Pancreas (tissue), 10 donors: ENCODE measurements around the gene ABCC1. TPM values are rescaled to one million over a fixed set of nuclear protein-coding genes. Genes with fewer than 3 reads are reported as not detected.

Experiments
- ATAC-seq, 4 donors: fragments of 200-7000 bp; cut with Tn5 transposase; one replicate each; pipeline versions ENCODE4 v1.8.0 to v1.9.1; 2020; ENCODE audit warnings: mild to moderate bottlenecking in 4 of 4, moderate library complexity in 4 of 4
- DNase-seq, 6 donors: peaks; one replicate each; pipeline ENCODE4 v3.0.0-alpha.2; 2020
- FAIRE-seq: peaks from 2 replicates; lab custom pipeline; 2012; peaks lifted over from hg19 to GRCh38; lab: Jason Lieb, UNC
- H3K27ac ChIP-seq, 4 donors: fragments of 200-600 bp; sonication (generic); 1 replicate in 3 of 4; 2 replicates in 1 of 4; pipeline versions ENCODE4 v1.5.0 to v1.8.0; 2020
- H3K27me3 ChIP-seq, 4 donors: fragments of 200-600 bp; one replicate each; pipeline ENCODE4 v1.8.0; 2021
- H3K36me3 ChIP-seq, 3 donors: fragments of 200-600 bp; sonication (generic) in 1 of 3; one replicate each; pipeline versions ENCODE4 v1.5.0 to v1.8.0; 2020 to 2021
- H3K4me1 ChIP-seq, 3 donors: fragments of 200-600 bp; one replicate each; pipeline ENCODE4 v1.8.0; 2021
- H3K4me3 ChIP-seq, 4 donors: fragments of 200-600 bp; sonication (generic) in 2 of 4; one replicate each; pipeline versions ENCODE4 v1.5.0 to v1.8.0; 2020 to 2021
- H3K9me3 ChIP-seq, 4 donors: fragments of 200-600 bp; one replicate each; pipeline ENCODE4 v1.8.0; 2021
- WGBS, 2 donors: extraction: QIAGEN DNeasy Blood & Tissue Kit; methylation state at CpG; one replicate each; pipeline ENCODE4 v1.1.7; 2013; 5-methylcytosine and 5-hydroxymethylcytosine counted together
- intact Hi-C, 3 donors: fragments of 100-400 bp; cut with DNase I; formaldehyde crosslinking; loops; one replicate each; pipeline versions ENCODE4 v1.11.1 to v1.14.2; 2022
- polyA plus RNA-seq, 2 donors: library from polyadenylated mRNA; stranded (reverse); fragments of 200-250 nt; gene quantifications; one replicate each; pipeline ENCODE4 v1.2.3, GENCODE V29; 2013
- total RNA-seq, 6 donors: library from RNA; stranded (reverse); fragmentation: NEBNext Ultra II Directional in 4 of 6; extraction: Animal tissue kit (Norgen Biotek cat#: 25700) in 4 of 6; gene quantifications; one replicate each; pipeline versions ENCODE4 v1.2.1 to v1.2.4, GENCODE V29; 2021 to 2023
- TF ChIP-seq, protein P1 (sequence below), 4 donors: fragments of 200-600 bp; sonication (generic) in 3 of 4; IDR thresholded peaks; one replicate each; pipeline versions ENCODE4 v1.5.0 to v1.8.0; 2021; ENCODE audit warnings: antibody characterized with exemption in 4 of 4
- donor health status: healthy with polysubstance abuse.
- donor health status: DM: no; HTN: no; CAD: no; lungs with moderate emphysema.
- donor health status: DM: no; HTN: no; CAD: no.
- donor health status: control.
- donor health status: control.
- donor health status: Bipolar disorder and iron deficiency.
- donor health status: DM: yes; HTN: yes; CAD: no.
- donor health status: DM: no; HTN: no; CAD: no.
- donor health status: DM: no; HTN: no; CAD: no.
- donor health status: DM: yes; HTN: yes; CAD: no.

Gene ABCC1
- total and polyA plus RNA-seq, 8 donors: 8.5 to 16.8 (median 12.0) TPM

DNA sequence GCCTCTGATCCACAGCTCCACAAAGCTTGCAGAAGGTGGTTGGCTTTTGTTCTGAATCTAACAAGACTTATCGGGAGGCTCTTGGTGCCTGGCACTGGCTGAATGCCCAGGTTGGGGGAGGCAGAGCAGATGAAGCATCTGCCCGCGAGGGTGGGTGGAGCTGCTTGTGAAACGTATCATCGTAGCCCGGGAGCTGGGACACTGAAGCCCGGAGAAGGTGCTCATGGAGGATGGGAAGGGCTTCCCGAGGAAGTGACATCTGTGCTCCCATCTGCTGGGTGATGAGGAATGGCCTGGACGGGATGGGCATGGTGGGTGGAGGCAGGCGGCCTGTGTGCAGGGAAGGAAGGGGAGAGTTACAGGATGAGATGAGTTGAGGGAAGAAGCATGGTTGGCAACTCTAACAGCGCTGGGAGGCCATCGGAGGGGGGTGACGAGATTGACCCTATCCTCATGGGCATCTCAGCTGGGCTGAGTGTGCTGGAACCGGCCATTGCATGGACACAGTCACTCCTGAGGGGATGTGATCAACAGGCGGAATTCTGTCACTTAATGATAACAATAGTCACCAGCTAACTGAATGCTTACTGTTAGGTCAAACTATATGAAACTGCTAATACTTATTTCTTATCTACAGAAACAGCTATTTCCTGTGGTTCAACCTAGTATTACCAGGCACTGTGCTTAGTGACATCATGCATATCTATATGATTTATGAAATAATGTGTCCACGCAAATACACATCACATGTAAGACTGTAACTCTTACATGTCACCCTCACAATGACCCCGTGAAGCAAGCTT is 171.2 kb downstream of the ABCC1 start:
- H3K4me3 ChIP-seq: no peak overlapping the region
- peaks cover 0 to 12% (median 0%) of the 10 kb centered on the region in 3 donors for H3K36me3 ChIP-seq
- DNase-seq: no peak
- WGBS, 2 donors: 61 to 68% methylated on average over 17 of the region's 17 CpGs
- no peak for FAIRE-seq
- no peaks in the 10 kb centered on the region for H3K4me1 ChIP-seq
- no peaks in the 10 kb centered on the region for H3K9me3 ChIP-seq
- TF ChIP-seq, protein P1, sequence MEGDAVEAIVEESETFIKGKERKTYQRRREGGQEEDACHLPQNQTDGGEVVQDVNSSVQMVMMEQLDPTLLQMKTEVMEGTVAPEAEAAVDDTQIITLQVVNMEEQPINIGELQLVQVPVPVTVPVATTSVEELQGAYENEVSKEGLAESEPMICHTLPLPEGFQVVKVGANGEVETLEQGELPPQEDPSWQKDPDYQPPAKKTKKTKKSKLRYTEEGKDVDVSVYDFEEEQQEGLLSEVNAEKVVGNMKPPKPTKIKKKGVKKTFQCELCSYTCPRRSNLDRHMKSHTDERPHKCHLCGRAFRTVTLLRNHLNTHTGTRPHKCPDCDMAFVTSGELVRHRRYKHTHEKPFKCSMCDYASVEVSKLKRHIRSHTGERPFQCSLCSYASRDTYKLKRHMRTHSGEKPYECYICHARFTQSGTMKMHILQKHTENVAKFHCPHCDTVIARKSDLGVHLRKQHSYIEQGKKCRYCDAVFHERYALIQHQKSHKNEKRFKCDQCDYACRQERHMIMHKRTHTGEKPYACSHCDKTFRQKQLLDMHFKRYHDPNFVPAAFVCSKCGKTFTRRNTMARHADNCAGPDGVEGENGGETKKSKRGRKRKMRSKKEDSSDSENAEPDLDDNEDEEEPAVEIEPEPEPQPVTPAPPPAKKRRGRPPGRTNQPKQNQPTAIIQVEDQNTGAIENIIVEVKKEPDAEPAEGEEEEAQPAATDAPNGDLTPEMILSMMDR (IDR thresholded peaks at IDR 0.05): no peak
- peak overlapping the region in 1 of 4 donors; percentile 4 for H3K27ac ChIP-seq
- peak in 2 of 4 donors; percentile 49 for ATAC-seq
- intact Hi-C loops: no loop called here
- H3K27me3 ChIP-seq: no peaks in the 10 kb centered on the region

GRCh38 chr16:16121185-16121727 is 171.8 kb downstream of the ABCC1 start:
- no peak for DNase-seq
- TF ChIP-seq, protein P1 (IDR thresholded peaks at IDR 0.05): no peak
- Histone ChIP-seq H3K36me3 (peaks cover 0 to 10% (median 0%) of the 10 kb centered on the region in 3 donors), H3K4me3 (no peak overlapping the region), H3K27ac (no peak overlapping the region), H3K9me3 (no peaks in the 10 kb centered on the region), H3K4me1 (no peaks in the 10 kb centered on the region), H3K27me3 (no peaks in the 10 kb centered on the region)
- intact Hi-C loops: no loop called here
- FAIRE-seq: no peak
- no peak for ATAC-seq
- 83 to 88% methylated on average over 6 of the region's 6 CpGs for WGBS, 2 donors

- intact Hi-C loops: no loop called here
- H3K9me3 ChIP-seq: no peaks in the 10 kb centered on the region
- no peaks in the 10 kb centered on the region for H3K4me1 ChIP-seq
- peaks cover 0 to 10% (median 0%) of the 10 kb centered on the region in 3 donors for H3K36me3 ChIP-seq
- no peak overlapping the region for H3K27ac ChIP-seq
- no peaks in the 10 kb centered on the region for H3K27me3 ChIP-seq
- 95 to 98% methylated on average over 12 of the region's 12 CpGs for WGBS, 2 donors
- FAIRE-seq (no peak), ATAC-seq (no peak), DNase-seq (no peak)
- TF ChIP-seq, protein P1 (IDR thresholded peaks at IDR 0.05): no peak
- no peak overlapping the region for H3K4me3 ChIP-seq
These were observed 172.8 kb downstream of the ABCC1 start for GRCh38 chr16:16122264-16122663.

GRCh38 chr16:16124438-16124837 is 175.0 kb downstream of the ABCC1 start:
- Histone ChIP-seq H3K27me3 (no peaks in the 10 kb centered on the region), H3K9me3 (no peaks in the 10 kb centered on the region), H3K36me3 (peaks cover 0 to 10% (median 0%) of the 10 kb centered on the region in 3 donors), H3K4me3 (no peak overlapping the region), H3K27ac (no peak overlapping the region), H3K4me1 (no peaks in the 10 kb centered on the region)
- intact Hi-C loops: no loop called here
- DNase-seq (no peak), ATAC-seq (no peak), FAIRE-seq (no peak)
- TF ChIP-seq, protein P1 (IDR thresholded peaks at IDR 0.05): no peak
- 95 to 99% methylated on average over 10 of the region's 10 CpGs for WGBS, 2 donors

GRCh38 chr16:16124974-16125373 is 175.6 kb downstream of the ABCC1 start:
- DNase-seq (no peak), FAIRE-seq (no peak), ATAC-seq (no peak)
- Histone ChIP-seq H3K4me3 (no peak overlapping the region), H3K4me1 (no peaks in the 10 kb centered on the region), H3K9me3 (no peaks in the 10 kb centered on the region), H3K36me3 (peaks cover 0 to 14% (median 0%) of the 10 kb centered on the region in 3 donors), H3K27me3 (no peaks in the 10 kb centered on the region), H3K27ac (no peak overlapping the region)
- WGBS, 2 donors: 95 to 100% methylated on average over 3 of the region's 3 CpGs
- intact Hi-C loops: no loop called here
- TF ChIP-seq, protein P1 (IDR thresholded peaks at IDR 0.05): no peak
